HG03280 (cell line): ENCODE data around the gene ATP6V1G3.
"Not testable (repeated sequence)": the region's sequence is repeated elsewhere in the genome, so short reads cannot be mapped to it uniquely, and the experiment has no call there.

Experiments used
- ATAC-seq: cut with Tn5 transposase; IDR thresholded peaks from one replicate; pipeline ENCODE4 v1.9.1; 2021; ENCODE audit warnings: mild to moderate bottlenecking, moderate library complexity; ENCODE audit not compliant: unreplicated experiment

The ATP6V1G3 gene

DNA sequence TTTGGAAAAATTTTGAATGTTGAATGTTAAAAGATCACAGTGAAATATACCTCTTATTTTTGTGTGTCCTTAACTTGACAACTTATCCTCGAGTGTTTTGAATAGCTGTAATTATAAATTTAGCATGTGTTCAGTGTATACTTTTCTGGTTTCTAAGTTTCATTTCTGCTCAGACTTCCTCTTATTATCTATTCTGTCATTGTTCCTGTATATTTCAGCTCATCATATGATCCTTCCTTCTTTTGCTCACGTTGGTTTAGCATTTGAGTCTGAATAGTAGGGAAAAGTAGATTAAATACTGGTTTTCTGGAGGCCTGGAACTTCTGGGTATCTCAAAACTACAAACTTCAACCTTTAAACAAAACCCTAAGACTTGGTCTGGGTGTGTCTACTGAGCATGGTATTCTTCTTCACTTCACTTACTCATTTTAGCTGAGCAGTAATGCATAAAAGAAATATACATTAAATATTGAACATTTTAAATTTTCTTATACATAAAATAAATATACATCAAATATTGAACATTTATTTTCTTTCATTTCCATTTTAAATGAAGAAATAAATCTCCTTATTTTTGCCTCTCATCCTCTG, 3.3 kb upstream of the ATP6V1G3 start:
- ATAC-seq: peak; percentile 84

DNA sequence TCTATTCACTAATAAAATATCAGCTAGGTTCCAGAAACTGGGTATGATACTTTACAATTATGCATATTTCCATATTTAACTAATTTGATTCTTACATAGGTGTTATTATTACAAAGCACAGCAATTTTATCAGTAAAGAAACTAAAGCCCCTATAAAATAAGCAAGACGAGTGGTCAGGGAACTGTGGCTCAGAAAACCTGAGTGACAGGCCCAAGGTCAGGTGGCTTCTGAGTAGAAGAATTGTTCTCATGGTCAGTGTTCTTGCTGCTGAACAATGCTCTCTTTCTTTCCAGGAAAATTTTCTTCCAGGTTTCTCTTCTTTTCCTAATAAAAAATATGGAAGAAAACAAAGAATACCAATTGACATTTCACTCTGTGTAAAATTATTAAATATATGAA, 2.2 kb upstream of the ATP6V1G3 start:
- ATAC-seq: no peak

DNA sequence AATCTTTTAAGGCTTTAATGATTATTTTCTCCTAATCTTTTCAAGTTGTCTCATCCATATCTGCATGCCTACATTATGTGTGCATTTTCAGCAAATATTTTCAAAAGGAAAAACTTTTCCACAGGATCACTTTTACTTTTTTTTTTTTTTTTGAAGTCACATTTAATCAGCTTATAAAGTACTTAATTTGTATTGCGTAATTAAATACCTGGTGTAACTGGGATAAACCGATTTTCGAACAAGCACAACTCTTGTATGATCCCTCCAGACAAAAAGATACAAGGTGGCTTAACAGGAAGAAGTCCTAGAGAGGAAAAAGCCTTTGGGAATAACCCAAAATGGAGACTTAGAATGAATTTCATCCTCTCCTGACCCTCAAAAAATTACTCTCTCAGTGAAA, 1.3 kb upstream of the ATP6V1G3 start:
- no peak for ATAC-seq

DNA sequence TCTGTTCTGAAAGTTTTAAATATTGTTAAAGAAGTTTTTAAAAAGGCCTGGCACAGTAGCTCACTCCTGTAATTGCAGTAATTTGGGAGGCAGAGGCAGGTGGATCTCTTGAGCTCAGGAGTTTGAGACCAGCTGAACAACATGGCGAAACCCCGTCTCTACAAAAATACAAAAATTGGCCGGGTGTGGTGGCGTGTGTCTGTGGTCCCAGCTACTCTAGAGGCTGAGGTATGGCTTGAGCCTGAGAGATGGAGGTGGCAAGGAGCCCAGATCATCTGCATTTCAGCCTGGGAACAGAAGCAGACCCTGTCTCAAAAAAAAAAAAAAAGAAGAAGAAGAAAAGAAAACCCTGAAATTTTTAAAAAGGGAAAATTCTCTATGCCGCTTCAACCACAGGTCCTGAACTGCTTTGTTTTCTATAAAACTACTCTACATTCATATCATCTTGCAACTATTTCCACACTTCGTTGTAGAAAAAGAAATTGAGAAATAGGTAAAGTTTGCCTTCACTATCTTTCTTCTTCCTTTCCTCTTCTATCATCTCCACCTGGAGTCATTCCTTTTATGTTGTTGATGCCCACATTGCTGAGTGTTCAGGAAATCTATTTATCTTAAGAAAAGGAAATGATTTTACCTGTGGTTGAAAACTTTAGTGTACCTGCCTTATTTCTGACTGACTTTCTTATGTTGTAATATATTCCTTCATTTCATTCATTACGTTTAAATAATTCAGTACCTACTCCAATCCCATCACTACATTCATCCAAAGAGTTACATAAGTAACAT, 1.7 kb downstream of the ATP6V1G3 start:
- ATAC-seq: no peak

DNA sequence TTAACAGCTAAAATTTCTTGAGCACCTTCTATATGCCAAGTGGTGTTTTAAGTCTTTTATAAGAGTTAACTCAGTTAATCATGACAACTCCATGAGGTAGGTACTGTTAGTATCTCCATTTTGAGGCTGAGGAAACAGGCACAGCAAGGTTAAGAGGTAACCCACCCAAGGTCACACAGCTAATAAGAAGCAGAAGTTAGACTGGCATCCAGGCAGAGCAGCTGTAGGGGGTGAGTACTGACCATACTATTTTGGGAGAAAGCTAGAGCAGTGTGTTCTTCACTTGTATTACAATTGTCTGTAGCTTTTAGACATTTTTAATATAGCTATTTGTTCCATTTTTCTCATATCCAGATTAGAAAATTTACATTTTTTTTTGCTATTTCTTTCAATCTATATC, 4.8 kb downstream of the ATP6V1G3 start:
- no peak for ATAC-seq

DNA sequence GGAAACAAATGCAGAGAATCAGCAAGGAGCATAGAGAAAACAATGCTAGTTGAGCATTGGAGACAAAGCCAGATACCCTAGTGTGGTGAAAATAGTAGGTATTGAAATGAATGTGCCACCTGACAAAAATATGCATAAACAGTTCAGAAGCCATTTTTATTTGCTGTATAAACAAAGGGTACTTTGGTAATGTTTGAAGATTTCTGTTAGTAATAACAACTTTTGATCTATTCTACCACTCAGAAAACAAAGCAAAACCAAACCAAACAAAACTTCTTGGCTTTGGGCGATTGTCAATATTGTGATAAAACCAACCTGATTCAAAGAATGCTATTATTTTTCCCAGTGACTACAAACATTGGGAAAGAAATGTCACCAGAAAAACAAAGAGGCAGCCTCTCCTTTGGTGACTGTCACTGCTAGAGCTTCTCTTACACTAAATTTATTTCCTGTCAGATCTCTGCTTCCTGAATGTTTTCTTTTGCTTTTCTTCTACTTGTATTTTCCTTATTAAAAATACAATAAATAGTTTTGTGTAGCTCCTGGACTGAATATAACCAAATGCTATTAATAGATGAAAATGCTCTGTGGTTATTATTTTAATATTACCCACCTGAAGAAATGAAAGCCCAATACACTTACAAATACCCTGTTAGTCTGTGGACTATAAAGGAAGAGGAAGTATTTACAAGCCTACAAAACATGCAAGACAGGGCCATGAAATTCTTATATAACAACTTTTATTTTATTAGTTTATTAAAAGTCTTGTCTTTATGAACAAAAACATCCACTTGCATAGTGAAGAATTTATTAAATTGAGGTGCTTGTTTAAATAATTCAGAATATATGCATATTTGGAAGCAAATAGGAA, 5.7 kb downstream of the ATP6V1G3 start:
- no peak for ATAC-seq

DNA sequence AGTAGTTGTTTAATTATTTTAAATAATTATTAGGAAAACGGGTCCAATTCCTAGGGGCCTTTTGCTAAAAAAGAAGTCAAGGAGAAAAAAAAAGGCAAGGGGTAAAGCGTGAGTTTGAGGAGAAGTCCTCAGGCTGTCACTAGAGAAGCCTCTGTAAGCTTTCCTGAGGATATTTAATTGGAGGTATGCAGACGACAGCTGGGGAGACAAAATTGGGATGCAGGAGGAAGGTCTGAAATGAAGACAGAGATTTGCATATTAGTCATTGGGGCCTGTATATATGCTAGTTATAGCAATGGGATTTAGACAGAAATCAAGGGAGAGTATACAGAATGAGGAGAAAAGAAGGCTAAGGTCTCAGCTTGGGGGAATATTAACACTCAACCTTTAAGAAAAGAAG, 8.6 kb downstream of the ATP6V1G3 start:
- ATAC-seq: no peak

DNA sequence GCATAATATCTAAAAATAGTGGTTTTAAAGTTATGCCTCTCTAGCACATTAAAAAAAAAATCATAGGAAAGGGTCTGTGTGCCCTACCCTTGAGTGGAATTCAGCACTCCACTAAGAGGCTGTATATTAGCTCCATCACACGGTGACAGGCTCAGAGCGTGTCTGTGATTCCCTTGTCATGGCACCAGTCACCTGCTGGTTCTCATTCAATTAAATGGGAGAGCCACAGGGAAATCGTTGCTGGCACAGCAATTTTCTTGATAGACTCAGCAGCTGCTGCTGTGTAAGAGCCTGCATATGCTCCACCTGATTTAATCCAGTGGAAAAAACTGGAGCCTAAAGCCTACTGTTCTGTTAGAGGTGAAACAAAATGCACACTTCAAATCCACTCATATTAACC, 9.5 kb downstream of the ATP6V1G3 start:
- ATAC-seq: no peak

DNA sequence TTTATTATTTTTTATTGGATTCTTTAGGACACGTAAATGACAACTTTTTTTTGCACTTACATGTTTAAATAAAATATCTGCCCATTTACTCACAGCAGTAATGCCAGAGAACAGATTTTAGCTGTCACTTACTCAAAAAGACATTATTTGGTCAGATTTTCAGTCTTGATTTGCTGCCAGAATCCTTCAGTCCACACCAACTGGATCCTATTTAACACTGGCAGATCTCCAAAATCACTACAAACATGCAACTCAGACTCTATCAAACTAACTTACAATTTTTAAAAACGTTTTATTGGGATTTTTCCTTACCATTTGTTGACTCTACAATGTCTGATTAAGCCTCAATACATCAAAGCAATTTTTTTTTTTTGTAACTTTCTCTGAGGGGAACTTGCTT, 11.1 kb downstream of the ATP6V1G3 start:
- no peak for ATAC-seq

DNA sequence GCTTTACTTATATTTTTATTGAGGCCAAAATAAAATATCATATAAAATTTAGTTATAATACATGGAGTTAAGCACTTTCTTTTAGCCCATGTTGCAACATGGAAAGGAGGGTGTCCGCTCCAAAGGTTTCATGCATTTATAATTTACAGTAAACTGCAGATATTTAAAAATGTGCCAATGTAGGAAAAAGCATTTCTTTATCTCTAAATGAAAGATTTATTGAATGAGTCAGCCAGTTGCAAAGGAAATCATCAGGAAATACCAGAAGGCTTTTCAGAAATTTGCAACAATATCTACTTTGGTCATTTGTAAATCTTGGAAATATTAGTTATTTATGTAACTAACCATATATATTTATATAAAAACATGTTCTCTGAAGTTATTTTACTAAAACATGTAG, 12.1 kb downstream of the ATP6V1G3 start:
- ATAC-seq: no peak

DNA sequence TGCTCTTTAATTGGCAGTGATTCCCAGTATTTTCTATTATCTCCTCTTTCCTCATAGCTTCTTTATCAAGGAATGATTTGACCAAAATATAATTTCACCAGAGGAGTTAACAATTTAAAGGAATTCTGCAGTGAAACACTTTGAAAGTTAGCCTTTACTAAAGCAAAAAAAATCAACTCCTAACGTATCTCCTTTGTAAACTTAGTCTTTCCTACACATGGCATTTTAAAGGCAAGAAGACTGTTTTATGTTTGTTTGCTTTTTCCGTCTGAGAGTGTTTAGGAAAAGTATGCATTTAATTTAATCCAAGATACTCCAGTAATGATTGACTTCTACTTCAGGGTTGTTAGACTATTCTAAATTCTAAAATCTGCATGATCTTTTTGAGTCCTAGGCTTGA, 15.9 kb downstream of the ATP6V1G3 start:
- no peak for ATAC-seq

DNA sequence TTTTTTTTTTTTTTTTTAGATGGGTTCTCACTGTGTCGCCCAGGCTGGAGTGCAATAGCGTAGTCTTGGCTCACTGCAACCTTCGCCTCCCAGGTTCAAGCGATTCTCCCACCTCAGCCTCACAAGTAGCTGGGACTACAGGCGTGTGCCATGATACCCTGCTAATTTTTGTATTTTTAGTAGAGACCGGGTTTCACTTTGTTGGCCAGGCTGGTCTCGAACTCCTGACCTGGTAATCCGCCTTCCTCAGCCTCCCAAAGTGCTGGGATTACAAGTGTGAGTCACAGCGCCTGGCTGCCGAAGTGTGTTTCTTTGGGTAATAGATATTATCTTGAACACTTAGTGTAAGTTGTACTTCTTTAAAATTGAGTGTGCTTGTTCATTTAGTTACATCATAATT, 16.4 kb downstream of the ATP6V1G3 start:
- ATAC-seq: not testable (repeated sequence)

DNA sequence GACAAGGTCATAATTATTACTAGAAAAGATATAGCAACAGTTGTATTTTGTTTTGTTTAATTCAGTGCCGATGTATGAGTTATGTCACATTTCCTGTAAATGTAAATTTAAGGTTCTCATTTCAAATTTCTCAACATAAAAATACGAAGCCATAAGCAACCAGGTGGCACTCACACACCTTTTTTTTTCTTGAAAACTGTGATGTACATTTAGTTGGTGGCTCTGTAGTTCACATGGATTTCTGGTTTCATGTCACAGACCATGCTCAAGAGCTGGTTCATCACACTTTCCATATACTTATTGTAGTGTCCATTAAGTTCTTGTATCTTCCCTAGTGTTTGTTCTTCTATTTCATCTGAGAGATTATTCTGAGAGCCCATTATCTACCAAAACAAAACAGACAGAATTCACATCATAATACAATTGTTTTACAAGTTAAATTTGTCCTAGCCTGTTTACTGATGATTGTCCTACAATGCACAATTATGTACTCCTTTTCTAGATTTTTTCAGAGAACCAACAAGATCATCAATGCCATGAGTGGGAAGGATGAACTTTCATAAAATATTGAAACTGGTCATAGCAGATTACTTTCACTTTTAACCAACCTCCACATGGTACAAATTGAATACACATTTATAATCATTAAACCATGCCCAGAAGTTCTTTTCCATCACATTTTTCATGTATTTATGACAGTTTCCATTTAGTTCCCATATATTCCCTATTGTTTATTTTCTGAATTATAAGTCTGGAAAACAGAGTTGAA, 17.1 kb downstream of the ATP6V1G3 start:
- no peak for ATAC-seq

DNA sequence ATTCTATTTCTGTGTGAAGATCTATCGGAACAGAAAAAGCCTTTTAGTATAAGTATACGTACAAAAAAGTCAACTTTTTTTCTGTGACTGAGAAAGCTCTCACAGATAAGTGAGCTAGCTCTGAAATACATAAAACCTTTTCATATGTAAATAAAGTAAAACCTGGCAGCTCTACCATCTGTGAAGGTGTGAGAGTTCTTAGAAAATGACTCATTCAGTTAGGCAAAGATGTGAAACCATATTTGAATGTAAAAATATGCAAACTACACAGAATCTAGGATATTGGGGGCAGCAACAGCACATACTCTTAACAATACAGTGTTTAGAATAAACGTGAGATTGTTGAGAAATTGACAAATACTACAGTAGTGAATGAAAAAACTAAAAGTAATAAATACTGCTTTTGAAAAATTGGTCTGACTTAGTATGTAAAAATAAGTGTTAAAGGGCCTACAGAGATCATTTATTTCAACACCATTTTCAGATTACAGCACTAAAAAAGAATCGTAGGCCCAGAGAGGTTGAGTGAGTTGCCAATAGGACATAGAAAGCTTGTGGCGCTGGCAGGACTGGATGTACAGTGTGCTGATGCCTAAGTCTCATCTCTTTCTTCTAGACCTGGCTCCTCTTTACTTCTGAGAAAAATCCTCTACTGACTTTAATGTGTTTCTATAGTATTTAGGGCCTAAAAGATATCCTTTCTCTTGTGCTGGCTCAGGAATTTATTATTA, 19.8 kb downstream of the ATP6V1G3 start:
- ATAC-seq: peak; percentile 86

DNA sequence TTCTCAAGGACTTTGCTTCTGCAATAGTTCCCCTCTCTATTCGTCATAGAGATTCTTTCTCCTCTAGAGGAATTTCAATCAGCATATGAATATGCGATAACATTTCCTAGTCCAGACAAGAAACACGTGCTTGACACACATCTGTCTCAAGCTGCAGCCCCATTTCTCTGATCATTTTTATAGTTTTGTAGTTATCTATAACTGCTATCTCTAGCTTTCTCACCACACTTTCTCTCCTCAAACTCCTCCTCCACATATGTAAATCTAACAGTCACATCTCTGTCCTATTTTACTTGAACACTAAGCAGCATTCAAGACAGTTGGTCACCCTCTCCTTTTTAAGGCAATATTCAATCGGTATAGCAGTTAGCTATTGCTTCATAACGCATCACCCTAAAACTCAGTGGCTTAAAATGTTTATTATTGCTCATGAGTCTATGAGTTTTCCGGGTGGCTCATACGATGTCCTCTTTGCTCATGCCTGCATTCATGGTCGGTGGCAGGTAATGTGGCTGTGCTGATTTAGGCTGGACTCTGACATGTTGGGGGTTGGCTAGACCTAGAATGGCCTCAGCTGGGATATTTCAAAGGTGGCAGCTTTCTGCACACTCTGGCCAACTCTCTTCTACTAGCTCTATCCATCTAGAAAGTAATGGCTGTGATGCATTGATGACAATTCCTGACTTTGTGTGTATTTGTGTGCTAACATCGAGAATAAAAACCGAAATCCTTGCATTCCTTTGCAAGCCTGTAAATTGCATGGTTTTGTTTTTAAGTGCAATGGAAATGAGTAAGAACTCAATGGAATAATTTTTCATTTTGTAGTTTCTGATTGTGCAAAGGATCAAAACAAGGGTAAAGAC, 20.6 kb downstream of the ATP6V1G3 start:
- ATAC-seq: no peak

DNA sequence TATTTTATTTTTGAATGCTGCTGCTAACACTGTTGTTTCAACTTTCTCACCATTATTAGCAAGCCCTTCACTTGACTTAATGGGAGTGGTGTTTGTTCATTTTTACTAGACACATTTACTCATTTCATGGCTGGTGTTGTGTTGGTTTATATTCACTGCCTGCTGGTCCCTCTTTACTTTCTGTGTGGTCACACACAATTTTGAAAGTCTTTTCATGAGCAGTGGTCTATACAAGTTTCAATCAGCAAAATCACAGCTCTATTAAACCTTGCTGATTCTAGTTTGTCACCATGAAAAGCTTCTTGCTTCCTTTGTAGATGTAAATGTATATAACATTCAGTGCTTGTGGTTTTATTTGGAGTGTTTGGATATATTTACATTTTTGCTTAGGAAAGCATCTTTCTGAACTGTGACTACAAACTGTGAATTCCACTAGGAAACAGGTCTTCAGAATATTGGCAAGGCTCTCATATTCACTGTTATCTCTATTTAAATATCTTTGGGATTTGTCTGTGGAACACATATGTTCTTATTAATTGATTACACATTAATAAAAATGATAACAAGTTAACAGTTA, 22.8 kb downstream of the ATP6V1G3 start:
- no peak for ATAC-seq

DNA sequence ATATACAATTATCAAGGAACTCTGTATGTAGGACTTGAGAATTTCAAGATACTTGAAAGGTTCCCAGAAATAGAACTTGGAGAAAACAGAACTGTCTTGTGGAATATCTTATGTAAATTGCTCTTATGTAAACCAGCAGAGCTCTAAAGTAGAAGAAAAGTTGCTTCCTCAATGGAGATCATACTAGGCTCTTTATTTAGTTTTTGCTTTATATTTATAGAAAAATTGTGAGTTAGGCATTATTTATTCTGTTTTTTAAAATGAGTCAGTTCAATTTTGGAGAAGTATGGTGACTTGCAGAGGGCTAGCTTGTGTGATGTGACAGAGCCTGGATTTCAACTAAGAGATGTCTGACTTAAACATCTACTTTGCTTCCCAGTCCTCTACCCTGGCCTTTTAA, 40.4 kb downstream of the ATP6V1G3 start:
- ATAC-seq: no peak

DNA sequence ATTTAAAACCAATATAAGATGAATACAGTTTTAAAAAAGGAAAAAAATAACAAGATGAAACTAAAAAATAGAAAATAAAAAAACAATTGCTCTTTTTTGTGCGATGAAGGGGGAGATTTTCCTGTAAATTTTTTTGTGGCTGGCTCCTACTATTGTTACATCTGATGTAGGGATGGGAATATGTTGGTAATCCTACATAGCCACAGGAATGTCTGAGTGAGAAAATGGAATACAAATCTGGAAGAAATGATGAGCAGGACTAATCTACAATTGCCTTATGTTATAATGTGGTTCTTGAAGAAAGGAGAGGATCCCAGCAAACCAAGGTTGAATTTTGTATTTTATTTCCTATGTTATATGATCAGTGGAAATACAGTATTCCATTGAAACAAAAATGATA, 40.9 kb downstream of the ATP6V1G3 start:
- no peak for ATAC-seq

DNA sequence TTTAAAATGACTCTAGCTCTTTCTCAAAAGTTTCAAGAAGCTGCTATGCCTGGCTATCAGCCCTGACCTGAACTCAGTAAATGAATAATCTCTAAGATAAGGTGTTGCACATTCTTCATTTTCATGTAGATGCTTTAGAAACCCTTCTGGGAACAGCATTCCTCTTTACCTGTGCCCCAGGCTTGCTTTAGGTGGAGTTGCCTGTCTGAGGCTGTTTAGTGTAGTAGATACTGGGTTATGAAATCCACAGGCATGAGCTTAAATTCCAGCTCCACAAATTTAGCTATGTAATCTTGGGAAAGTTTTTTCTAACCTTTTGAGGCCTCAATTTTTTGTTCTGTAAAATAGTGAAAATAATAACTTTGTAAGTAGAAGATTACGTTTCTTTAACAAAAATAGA, 41.6 kb downstream of the ATP6V1G3 start:
- ATAC-seq: no peak
